SHP77 treated with DMSO at 0.1 percent for 48 hours (cell line): ENCODE measurements around the gene GBA2.

Experiments
- DNase-seq: peaks from one replicate; lab custom pipeline; 2025; lab: John Stamatoyannopoulos, UW

Gene GBA2

DNA sequence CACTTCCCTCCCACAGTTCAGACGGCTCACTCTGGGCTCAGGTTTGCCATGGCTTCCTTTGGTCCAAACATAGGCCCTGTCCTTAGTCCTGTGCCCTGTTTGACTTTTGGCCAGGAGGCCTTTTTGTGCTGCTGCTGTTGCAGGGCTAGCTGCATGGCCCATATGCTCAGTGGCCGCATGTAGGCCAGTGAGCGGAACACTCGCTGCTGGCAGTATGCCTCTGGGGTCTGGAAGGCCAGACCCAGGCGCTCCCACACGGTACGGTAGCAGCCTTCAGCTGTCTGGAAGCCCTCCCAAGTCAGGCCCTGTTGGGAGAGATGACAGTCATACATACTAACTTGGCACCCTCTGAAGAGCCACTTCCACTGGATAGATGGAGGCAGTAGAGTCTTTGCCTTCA, 11.9 kb downstream of the GBA2 start:
- no peak for DNase-seq

DNA sequence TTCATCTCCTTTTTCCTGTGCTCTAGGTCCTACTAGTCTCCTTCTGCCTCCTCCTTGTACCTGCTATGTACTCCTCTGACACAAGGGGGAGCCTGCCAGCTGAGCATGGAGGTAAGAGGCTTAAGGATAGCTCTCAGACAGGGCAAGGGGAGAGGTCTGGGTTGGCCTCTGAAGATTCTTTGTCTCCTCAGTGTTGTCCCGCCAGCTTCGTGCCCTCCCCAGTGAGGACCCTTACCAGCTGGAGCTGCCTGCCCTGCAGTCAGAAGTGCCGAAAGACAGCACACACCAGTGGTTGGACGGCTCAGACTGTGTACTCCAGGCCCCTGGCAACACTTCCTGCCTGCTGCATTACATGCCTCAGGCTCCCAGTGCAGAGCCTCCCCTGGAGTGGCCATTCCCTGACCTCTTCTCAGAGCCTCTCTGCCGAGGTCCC, 12.8 kb downstream of the GBA2 start:
- peak; percentile 4 for DNase-seq

DNA sequence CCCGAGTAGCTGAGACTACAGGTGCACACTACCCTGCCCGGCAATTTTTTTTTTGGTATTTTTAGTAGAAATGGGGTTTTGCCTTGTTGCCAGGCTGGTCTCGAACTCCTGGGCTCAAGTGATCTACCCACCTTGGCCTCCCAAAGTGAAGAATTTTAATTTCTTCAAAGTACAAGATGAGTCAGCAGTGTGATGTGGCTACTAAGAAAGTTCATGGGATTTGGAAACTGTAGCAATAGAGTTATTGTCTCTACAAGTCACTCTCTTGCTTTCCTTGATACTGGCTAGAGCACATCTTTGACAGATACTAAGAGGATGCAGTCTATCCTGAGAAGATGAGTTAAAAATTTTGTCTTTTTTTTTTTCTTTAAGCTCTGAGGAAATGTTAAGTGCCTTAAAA, 14.9 kb downstream of the GBA2 start:
- DNase-seq = no peak

DNA sequence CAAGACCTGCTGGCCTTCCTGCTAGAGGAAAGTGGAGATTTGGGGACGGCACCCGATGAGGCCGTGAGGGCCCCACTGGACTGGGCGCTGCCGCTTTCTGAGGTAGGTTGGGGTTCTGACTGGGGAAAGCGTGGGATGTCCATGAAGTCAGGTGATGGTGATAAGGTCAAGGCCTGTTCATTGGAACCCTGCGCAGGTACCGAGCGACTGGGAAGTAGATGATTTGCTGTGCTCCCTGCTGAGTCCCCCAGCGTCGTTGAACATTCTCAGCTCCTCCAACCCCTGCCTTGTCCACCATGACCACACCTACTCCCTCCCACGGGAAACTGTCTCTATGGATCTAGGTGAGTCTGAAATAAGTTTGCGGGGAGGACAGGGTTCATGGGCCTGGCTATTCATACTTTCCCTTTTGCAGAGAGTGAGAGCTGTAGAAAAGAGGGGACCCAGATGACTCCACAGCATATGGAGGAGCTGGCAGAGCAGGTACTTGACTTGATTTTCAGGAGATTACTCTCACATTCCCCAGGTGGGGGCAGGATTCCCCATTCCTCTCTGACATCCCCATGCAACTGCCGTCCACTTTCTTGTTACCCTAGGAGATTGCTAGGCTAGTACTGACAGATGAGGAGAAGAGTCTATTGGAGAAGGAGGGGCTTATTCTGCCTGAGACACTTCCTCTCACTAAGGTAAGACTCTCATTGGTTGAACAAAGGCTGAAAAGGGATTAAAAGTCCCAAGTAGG, 16.1 kb downstream of the GBA2 start:
- peak; percentile 13 for DNase-seq

DNA sequence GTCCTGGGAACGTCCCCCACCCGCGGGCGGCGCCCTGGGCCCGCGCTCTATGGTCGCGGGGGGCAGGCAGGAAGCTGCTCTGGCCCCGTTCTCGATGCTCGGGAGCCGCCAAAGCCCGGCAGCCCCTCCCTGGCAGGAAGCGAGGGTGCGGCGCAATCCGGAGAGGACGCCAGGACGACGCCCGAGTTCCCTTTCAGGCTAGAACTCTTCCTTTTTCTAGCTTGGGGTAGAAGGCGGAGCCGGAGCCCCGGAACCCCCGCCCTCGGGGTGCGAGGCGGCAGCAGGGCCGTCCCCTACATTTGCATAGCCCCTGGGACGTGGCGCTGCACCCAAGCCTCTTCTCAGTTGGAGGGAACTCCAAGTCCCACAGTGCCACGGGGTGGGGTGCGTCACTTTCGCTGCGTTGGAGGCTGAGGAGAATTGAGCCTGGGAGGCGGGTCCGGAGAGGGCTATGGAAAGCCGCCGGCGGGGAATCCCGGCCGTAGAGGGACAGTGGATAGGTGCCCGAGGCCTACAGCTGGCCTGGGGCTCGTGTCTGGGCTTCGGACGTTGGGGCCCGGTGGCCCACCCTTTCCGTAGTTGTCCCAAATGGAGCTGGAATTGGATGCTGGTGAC, 16.7 kb downstream of the GBA2 start, which contains the start of the genes CREB3 and TLN1:
CREB3 (plus strand) TSS at position 482 of the 615 bp plus-strand sequence; CDS start at position 589, 107 bp downstream.
TLN1 (minus strand) TSS at position 11 of the 615 bp plus-strand sequence. CDS start 6,501 bp downstream, outside the sequence.
- DNase-seq = peak; percentile 81

DNA sequence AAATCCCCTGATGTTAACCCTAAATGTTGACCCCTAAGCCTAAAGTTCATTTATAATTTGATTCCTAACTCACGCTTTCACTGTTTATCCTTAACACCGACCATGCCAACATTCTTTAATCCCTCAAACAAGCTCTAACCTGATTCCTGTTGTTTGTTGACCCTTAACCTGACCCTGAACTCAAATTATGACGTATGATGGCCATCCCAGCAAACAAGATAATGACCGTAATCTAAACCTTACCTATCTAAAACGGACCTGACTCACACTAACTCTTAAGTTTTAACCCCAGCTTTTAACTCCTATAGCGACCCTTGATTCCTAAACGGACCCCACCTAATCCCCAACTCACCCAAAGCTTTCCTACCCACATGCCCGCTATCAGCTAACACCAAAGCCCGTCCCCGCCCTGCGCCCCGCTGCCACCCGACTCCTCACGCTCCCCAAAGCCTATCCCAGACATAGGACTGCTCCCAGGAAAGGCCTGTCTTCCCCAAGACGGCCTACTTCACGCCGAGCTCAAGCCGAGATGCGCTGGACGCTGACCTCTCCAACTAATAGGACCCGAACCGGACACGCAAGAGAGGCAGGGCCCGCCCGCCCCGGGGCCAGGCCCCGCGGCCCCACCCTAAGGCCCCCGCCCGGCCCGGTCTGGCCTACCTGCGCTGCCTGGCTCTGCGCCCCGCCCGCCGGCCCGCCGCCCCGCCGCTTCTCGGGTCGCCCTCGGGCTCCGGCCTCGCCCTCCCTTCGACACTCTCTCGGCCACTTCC, 17.4 kb downstream of the GBA2 start:
- DNase-seq = no peak

DNA sequence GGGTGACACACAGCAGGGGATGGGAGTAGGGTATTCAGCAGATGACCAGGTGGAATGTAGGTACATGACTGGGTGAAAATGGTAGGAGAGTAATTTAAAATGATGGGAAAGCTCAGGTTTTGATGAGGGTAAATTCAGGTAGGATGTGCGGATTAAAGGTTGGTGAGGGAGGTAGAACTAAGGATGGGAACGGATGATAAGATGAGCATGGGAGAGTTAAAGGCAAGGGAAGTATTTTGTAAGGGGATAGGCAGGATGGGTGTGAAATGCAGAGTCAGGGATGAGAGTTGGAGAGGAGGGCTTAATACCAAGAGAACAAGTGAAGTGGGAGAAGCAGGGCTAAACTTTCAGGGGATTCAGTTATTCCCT, 18.6 kb downstream of the GBA2 start:
- no peak for DNase-seq

DNA sequence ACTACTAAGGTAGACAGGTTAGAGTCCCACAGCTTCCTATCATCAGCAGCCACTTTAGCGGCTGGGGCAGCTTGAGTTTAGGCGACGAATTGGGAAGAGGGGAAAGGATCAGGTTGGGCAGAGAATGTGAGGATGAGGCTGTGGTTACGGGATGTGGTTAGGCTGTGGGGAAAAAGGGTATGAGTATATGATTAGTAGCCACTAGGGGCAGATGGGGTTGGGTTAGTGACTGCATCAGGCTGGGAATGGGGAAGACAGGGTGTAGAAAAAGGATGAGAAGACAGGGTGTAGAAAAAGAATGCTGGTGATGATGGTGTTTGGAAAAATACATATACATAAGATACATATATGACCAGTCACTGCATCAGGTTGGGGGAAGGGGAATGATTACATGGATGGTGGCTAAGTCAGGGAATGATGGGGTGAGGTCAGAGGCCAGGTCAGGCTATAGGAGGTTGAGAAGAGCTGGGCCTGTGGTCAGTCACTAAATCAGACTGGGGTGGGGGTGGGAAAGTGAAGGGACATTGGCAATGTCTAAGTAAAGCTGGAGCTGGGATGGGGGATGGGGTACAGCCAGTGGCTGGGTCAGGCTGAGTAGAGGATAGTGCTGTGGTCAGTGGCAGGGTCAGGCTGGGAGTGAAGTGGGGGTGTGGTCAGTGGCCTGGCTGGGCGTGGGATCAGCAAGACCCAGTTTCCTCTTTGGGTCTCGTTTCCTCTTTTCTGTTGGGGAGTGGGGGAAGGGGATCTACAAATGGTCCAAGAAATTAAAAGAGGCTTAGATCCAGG, 19.1 kb downstream of the GBA2 start:
- no peak for DNase-seq

DNA sequence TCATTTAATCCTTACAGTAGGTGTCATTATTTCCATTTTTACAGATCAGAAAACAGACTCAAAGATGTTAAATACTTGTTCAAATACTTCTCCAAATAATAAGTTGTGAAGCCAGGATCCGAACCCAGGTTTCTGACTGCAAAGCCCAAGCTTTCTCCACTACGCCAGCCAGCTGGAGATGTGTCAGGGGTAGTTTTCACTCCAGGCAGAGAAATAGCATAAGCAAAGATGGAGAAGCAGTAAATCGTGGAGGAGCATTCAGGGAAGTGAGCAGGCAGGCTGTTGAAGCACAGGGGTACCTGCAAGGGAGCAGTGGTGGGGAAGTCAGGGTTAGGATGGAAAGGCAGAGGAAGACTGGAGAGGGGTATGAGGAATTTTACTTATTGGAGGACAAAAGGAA, 19.9 kb downstream of the GBA2 start:
- no peak for DNase-seq

DNA sequence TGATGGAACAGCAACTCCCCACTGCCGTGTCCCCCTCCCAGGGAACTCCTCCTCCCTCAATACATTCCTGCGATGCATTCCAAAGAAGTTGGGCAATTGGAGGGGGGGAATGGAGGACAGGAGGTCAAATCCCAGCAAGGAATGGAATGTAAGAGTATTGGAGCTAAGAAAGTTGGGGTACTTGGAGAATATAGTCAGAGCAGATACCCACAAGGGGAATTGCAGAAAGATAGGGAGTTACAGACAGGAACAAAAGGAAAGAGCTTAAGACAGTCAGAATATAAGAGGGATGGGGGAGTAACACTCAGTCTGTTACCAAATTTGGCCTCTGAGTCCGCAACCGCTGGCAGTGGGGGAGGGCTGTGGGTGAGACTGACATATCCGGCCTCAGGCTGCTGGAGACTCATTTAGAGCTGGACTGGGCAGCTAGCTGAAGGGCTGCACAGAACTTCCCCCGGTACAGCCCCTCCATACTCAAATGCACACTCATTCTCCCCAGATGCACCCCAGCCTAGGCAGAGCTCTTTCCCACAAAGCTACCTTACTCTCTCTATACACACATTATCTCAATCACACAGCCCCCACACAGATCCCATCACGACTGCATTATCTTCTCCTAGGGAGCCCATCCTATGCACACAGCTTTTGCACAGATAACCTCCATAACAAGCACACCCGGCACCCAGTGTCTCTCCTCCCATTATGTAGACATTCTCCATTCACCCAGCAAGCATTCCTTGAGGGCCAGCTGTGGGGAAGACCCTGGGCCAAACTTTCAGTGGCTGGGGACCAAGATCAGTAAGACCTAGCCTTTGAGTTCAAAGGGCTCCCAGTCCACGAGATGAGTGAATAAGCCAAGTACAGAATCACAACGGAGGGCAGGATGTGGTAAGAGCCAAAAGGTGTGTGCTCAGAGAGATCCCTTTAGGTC, 20.7 kb downstream of the GBA2 start:
- no peak for DNase-seq

DNA sequence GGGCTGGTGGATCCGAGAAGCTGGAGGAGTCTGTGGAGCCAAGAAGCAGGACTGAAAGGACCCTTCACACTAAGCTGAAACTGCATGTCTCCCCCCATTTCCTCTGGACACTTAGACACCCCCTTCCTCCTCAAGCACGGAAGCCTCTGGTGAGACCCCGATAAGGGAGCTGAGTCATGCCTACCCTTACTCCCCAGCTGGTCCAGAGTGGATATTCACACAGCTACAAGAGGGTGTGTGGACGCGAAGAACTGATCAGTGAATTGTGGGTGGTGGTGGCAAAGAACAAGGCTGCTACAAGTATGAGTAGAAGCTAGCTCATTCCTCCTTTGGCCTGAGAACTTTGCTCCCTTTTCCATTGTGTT, 21.4 kb downstream of the GBA2 start:
- no peak for DNase-seq

DNA sequence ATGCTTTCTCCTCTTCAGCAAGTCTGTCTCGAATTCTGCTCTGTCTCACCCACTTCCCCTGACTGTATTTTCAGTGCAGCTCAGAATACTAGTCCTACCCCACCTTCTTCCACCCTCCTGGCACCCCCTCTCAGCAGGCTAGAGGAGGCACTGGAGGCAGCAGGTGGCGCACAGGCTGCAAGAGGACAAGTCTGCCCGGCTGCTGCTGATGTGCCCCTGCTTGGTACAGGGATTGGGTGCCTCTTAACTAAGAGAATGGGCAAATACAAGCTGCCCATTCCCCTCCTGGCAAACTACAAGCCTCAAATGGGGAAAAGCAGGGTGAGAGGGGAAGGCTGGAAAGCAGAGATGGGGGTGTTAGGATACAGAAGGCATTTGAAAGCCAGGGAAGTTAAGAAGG, 22.1 kb downstream of the GBA2 start:
- no peak for DNase-seq

DNA sequence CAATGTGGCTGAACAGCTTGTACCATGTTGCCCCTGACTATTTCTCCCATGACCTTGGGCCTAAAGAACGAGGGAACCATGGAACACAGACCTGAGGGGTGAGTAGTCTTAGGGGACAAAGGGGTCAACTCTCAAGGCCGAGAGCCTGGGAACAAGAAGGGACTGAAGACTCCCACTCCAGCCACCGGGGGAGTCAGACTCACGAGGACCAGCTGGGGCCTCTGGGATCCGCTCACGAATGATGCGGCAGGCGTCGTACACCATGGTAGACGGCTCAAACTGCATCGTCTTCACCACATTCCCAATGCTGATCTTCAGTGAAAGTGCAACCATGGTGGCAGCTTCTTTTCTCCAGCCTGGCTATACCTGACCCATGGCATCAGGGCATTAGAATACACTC, 23.7 kb downstream of the GBA2 start:
- DNase-seq = no peak

DNA sequence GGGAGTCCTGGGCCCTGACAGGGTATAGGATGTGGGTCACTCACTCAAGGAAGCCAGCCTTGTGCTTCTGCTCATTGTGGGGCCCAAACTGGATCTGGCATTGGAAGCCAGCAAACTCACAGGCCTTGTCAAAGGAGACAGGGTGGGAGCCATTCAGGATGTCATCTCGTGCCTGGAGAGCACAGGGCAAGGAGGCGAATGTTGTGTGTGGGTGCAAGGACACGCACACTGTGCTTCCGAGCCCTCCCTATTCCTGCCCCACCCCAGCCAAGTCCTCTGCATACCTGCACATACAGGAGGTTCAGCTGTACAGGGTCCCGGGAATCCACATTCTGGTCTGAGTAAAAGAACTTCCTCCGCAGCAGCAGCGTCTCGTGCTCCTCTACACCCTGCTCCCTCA, 25.1 kb downstream of the GBA2 start:
- DNase-seq = no peak

DNA sequence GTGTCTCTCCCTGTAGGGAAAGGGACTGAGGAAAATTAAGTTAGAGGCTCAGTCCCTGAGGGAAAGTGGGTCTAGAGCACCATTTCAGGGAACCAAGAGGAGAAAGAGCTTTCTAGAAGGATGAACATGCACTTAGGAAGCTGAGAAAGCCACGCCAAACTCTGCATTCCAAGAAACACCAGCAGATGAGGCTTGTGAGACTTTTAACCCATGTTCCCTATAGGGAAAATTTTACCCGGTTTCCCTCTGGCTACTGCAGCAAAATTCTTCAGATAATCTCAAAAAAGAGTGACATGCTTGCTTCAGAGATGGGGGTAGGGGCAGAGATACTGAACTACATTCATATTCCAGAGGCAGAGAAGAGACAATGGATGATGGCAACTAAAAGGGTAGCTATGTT, 25.6 kb downstream of the GBA2 start:
- DNase-seq = no peak

DNA sequence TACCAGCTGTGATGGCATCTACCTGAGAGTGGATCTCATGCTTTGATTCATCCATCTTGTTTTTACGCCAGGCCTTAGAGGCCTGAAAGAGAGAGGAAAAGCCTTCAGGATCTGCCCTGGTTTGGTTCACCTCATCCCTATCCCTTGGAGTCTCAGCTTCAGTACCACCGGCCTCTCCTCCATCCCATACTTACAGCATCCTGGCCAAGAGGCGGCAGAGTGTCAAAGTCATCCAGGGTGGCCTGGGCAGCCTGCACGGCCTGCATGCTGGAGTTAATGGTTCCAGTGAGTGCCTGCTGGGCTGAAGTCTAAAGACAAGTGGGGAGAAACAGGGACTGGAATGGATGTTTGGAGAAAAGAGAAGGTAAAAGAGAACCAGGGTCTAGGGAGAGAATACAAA, 29.5 kb downstream of the GBA2 start:
- no peak for DNase-seq

DNA sequence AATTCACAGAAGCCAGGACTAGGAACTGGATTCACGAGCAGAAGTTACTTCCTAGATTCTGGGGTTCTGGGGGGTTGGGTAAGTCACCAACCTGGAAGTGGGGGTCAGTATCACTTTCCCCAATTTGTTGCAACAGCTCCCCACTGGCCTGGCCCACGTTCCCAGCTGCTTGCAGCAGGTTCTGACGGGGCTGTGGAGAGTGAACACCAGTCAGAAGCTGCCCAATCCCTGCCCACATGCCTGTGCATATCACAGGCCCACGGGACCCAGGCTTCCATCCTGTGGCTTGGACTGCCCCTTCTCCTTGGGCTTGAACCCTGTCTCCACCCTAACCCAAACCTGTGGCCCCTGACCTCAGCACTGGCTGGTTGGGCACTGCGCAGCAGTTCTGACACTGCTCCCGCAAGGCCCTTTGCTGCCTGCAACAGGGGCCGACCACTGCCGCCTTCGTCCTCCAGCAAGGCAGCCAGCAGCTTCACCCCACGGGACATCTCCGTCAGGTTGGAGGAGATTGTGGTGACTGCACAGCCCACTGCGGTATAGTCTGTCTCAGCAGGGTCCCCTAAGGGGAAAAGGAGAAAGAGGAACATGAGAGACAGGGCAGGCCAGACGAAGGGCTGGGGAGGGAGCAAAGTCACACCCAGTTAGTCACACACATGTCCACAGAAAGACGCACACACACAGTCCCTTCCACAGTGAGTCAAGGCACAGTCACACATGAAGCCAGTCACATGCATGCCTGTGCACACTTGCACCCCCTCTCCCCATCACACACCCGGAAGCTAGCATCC, 30.1 kb downstream of the GBA2 start:
- DNase-seq = no peak

DNA sequence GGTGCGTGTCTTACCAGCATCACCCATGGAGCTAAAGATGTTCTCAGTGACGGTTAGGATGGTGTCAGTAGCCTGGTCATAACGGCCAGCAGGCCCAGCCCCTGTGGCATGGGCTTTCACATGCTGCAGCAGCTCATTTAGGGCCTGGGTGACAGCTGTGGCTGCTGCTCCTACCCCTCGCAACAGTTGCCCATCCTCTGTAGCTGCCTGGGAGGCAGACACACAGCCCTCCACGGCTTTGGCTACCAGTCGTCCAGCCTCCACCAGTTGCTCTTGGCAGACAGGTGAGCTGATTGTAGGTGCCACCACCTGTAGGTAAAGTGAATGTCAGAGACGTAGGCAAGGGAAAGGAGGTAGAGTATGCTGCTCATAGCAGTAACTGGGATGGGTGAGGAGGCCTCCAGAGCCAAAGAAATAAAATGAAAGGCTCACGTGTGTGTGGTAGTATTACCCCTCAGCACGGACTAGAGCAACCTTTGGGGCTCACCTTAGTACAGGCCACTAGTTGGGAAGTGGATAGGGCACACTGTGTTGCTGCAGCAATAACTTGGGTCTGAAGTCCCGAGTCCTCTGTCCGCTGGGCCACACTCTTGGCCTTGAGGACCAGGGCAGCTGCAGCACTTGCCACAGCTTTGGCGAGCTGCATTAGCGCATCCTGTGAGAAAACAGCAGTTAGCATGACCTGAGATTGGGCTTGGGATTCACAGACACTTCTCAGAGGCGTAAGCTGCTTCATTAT, 31.7 kb downstream of the GBA2 start:
- DNase-seq = no peak

DNA sequence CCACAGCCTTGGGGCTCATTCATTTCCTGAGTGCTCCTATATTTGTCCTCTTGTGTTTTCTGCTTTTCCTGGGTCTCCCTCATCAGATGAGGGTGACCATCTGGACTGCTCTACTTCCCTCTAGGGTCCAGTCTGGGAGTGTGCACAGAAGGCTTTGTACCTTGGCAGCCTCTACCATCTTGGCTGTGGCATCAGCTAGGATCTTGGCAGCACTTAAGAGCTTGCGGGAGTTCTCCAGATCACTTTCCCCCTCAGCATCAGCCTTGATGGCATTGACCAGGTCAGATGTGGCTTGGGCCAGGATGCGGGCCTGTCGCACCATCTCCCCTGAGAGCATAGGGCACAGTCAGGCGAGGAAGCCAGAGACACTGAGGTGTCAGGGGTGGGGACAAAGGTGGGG, 32.8 kb downstream of the GBA2 start:
- DNase-seq = no peak
